OCI-LY3 (cell line): Measurements from ENCODE around the gene TALDO1.

Experiments used
- H2AFZ ChIP-seq: fragments of 200-600, 300-600 bp; shearing (Covaris generic); 2 replicates; pipeline ENCODE4 v1.6.0; 2014; ENCODE audit warnings: antibody characterized with exemption, low read depth, low read length
- H3K27ac ChIP-seq: fragments of 200-600, 300-600 bp; sonication (generic); 2 replicates; pipeline ENCODE4 v1.5.1; 2014; ENCODE audit warnings: mild to moderate bottlenecking, low read length, moderate library complexity, mixed read lengths
- H3K27me3 ChIP-seq: fragments of 200-600, 300-600 bp; sonication (generic); 2 replicates; pipeline ENCODE4 v1.6.1; 2014; ENCODE audit warnings: low read depth, low read length, mixed read lengths
- H3K36me3 ChIP-seq: fragments of 200-600, 300-600 bp; sonication (generic); replicated peaks from 2 replicates; pipeline ENCODE3; 2014; ENCODE audit warnings: low read depth, low read length, mixed read lengths
- H3K4me1 ChIP-seq: fragments of 300-600, 200-600 bp; sonication (generic); 2 replicates; pipeline ENCODE4 v1.6.1; 2014; ENCODE audit warnings: low read length, mixed read lengths
- H3K4me2 ChIP-seq: fragments of 200-600, 300-600 bp; sonication (generic); 2 replicates; pipeline ENCODE4 v1.6.1; 2014; ENCODE audit warnings: low read length, mixed read lengths
- H3K4me3 ChIP-seq: fragments of 300-600, 200-600 bp; sonication (generic); 2 replicates; pipeline ENCODE4 v1.5.1; 2014; ENCODE audit warnings: antibody characterized with exemption, mild to moderate bottlenecking, low read length, moderate library complexity
- H3K79me2 ChIP-seq: fragments of 300-600, 200-600 bp; shearing (Covaris generic); 2 replicates; pipeline ENCODE4 v1.6.1; 2014; ENCODE audit warnings: mild to moderate bottlenecking, low read length, mixed read lengths
- H3K9ac ChIP-seq: fragments of 300-600, 200-600 bp; shearing (Covaris generic); 2 replicates; pipeline ENCODE4 v1.6.0; 2014; ENCODE audit warnings: mild to moderate bottlenecking, low read length, moderate library complexity
- H3K9me3 ChIP-seq: fragments of 200-600, 300-600 bp; shearing (Covaris generic); 2 replicates; pipeline ENCODE4 v1.6.1; 2014; ENCODE audit warnings: low read length, mixed read lengths; ENCODE audit not compliant: insufficient read depth
- H4K20me1 ChIP-seq: fragments of 200-600, 300-600 bp; sonication (generic); 2 replicates; pipeline ENCODE4 v1.6.1; 2016; ENCODE audit warnings: low read length, mixed read lengths; ENCODE audit not compliant: insufficient read depth
- CTCF ChIP-seq: fragments of 200-600, 300-600 bp; sonication (generic); IDR thresholded peaks from 2 replicates; pipeline ENCODE4 v1.5.1; 2014; ENCODE audit warnings: antibody characterized with exemption, low read length, low read depth
- EZH2phosphoT487 ChIP-seq: fragments of 200-600 bp; shearing (Covaris generic); IDR thresholded peaks from 2 replicates; pipeline ENCODE4 v1.6.1; 2018; ENCODE audit warnings: antibody characterized with exemption, mixed run types, low read depth

The TALDO1 gene

DNA sequence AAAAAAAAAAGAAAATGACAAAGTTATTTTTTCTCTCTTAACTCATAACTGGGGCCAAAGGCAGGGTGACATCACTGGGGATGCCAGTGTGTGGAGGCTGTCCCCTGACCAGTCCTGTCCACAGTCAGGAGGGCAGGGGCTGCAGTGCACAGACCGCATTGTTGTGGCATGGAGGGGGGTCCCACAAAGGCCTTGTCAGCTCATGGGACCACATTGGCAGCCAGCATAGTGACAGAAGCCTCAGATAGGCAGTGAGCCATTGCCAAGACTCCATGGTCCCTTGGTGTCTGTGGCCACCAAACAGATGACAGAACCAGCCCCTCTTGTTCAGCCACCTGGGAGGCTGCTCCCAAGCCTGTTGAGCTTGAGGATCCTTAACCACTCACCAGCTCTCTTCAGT is 47.5 kb upstream of the TALDO1 start:
- H3K4me1 ChIP-seq, result peaks cover 24% of the 10 kb centered on the region
- peaks cover 13% of the 10 kb centered on the region for H3K79me2 ChIP-seq
- H3K9ac ChIP-seq, result no peak overlapping the region
- no peaks in the 10 kb centered on the region for H3K9me3 ChIP-seq
- no peak overlapping the region for H3K4me2 ChIP-seq
- no peak overlapping the region for H3K4me3 ChIP-seq
- no peaks in the 10 kb centered on the region for H3K36me3 ChIP-seq
- no peaks in the 10 kb centered on the region for H4K20me1 ChIP-seq
- no peak overlapping the region for H3K27ac ChIP-seq
- no peak overlapping the region for H2AFZ ChIP-seq
- no peak for TF ChIP-seq CTCF
- no peak for TF ChIP-seq EZH2phosphoT487
- no peaks in the 10 kb centered on the region for H3K27me3 ChIP-seq

DNA sequence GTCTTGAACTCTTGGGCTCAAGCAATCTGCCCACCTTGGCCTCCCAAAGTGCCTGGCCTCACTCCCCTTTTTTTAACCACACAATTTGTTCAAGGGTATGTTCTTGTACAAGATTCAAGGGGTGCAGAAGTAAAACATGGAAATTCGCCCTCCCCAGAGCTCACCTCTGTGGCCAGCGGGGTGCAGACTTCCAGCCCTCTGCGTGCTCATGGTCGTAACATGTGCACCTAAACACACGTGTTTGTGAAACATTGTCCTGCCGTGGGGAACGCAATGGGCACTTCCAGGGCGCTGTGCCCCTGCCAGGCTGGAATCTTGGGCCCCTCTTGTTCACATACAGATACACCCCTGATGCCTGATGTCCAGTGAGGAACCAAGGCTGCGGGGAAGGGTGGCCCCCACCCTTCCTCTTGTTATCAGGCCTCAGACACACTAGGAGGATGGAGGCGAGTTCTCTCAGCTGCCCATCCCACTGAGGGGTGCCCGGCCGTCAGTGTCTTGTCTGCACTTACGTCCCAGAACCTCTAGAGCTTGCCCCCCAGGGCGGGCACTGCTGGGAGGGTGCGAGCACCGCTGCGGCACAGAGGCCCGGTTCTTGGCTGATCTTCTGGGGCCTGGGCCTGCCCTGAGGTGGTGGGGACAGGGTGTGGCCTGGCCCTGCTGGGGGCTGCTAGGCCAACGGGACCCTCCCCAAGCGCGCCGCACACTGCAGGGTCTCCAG is 45.4 kb upstream of the TALDO1 start:
- Histone ChIP-seq H3K4me3 (no peak overlapping the region), H3K27me3 (no peaks in the 10 kb centered on the region), H3K4me1 (peaks cover 22% of the 10 kb centered on the region), H3K9ac (no peak overlapping the region), H3K36me3 (no peaks in the 10 kb centered on the region), H3K79me2 (peaks cover 7% of the 10 kb centered on the region), H3K27ac (no peak overlapping the region), H3K4me2 (no peak overlapping the region), H4K20me1 (no peaks in the 10 kb centered on the region), H2AFZ (no peak overlapping the region), H3K9me3 (no peaks in the 10 kb centered on the region)
- TF ChIP-seq EZH2phosphoT487 (no peak), CTCF (no peak)

DNA sequence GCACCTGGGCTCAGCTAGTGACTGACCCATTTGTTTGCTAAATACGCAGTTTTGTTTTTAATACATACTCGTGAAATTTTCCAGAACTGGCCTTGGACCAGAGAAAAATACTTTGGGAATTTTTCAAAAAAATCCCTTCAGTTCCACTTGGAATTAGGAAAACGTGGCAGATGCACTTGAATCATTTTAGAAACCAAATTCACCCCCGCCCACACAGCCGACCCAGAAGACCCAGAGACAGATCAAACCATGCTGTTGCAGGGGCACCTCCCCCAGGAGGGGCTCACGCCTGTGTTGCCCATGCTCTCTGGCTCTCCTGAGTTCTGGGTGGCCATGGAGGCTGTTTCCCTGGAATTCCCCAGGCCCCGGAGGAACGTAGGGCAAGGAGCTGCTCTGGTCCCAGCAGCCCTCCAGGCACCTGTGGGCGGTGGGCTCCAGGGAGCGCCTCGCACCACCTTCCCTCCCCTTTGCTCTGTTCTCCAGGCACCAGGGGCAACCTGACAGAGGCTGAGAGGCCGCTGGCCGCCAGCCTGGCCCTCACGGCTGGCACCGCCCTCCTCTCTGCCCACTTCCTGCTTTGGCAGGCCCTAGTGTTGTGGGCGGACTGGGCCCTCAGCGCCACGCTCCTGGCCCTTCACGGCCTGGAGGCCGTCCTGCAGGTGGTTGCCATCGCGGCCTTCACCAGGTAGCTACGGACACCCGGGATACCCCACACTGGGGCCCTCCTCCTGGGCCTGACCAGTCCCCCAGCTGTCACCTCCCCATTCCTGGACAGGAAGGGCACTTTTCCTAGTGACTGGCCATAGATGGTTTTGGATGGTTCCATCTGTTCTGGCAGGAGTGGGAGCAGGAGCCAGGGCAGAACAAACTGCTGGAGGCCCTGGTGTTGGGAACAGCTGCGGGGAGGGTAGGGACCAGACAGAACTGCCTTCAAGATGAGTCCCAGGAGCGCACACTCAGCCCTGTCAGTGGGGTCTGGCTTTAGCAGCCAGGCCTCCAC is 44.5 kb upstream of the TALDO1 start:
- no peaks in the 10 kb centered on the region for H3K36me3 ChIP-seq
- TF ChIP-seq EZH2phosphoT487, result no peak
- TF ChIP-seq CTCF, result no peak
- H3K9me3 ChIP-seq, result no peaks in the 10 kb centered on the region
- no peak overlapping the region for H2AFZ ChIP-seq
- H3K9ac ChIP-seq, result no peak overlapping the region
- H4K20me1 ChIP-seq, result no peaks in the 10 kb centered on the region
- H3K4me3 ChIP-seq, result no peak overlapping the region
- no peak overlapping the region for H3K27ac ChIP-seq
- H3K4me1 ChIP-seq, result peaks cover 13% of the 10 kb centered on the region
- H3K79me2 ChIP-seq, result peaks cover 2% of the 10 kb centered on the region; the same call in 1 of the 2 replicates
- H3K4me2 ChIP-seq, result no peak overlapping the region
- H3K27me3 ChIP-seq, result no peaks in the 10 kb centered on the region

DNA sequence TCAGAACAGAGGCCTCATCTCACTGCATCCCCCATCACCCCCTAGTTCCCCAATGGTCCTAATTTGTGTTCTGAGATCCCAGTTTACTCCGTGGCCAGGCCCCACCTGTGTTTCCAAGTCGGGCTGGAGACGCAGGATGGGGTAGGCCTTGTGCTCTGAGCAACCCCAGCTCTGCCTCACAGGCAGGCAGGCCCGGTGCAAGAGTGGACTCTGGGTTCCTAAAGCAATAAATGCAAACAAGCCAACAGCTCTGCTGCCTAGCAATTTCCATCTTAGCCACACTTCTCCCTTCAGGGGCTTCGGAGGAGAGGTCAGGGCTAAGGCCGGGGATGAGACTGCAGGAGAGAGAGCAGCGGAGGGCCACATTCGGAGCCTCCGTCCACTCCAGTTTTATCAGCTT is 43.8 kb upstream of the TALDO1 start:
- H3K36me3 ChIP-seq, result no peaks in the 10 kb centered on the region

More for the DNA sequence above, 43.8 kb upstream of the TALDO1 start:
- no peak overlapping the region for H3K27ac ChIP-seq
- H3K79me2 ChIP-seq, result no peaks in the 10 kb centered on the region
- no peak overlapping the region for H3K9ac ChIP-seq
- H2AFZ ChIP-seq, result no peak overlapping the region
- TF ChIP-seq CTCF (no peak), EZH2phosphoT487 (no peak)
- H3K4me2 ChIP-seq, result no peak overlapping the region
- H3K27me3 ChIP-seq, result no peaks in the 10 kb centered on the region
- H3K4me1 ChIP-seq, result peaks cover 5% of the 10 kb centered on the region
- no peaks in the 10 kb centered on the region for H3K9me3 ChIP-seq
- no peaks in the 10 kb centered on the region for H4K20me1 ChIP-seq
- H3K4me3 ChIP-seq, result no peak overlapping the region
